ENCODE measurements around the gene MPZ. TPM values are rescaled to one million over a fixed set of nuclear protein-coding genes. Genes with fewer than 3 reads are reported as not detected.
A peak's percentile ranks its signal among the peaks of the same experiment; 100 is the strongest.

The MPZ gene
- total RNA-seq, 8 experiments from 2014 or later: 1.0 to 8.7 (median 2.2) TPM

DNA sequence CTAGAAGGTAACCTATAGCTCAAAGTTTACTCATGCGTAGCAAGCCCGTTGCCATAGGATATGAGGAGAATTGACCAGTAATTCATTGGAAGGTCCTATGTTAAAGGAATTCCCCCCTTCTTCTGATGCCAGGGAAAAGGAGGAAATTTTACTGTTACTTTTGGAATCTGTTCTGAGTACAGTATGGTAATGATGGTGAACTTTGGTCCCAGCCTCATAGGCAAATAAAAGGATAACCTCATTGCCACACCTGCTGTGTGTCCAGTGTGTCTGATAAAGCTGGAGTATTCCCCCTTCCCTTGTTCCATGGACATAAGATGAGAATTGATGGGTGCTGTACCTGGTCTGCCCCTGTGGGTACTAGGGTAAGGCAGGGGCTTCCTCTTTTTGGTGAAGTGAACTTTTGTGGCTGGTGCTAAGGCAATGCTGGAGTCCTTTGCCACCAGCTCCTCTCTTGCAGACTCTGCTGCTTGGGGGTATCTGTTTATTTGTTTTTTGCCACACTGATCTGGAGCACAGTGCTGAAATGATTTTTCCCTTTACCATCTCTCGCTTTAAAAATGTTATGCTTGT, 22.2 kb downstream of the MPZ start:
- Histone ChIP-seq H3K27ac (no peak overlapping the region), H3K4me3 (no peak overlapping the region), H3K4me1 (replicated peaks in 1 of 2) (no peaks in the 10 kb centered on the region)
- in situ Hi-C loops (cut with MboI; ENCODE audit: low pct_unique_long_range_greater_than_20kb in 2 of 9, low sequenced_read_pairs in 9 of 9, unreplicated experiment in 9 of 9): loop anchor here in 1 of 9 experiments (10.0 kb wide), 1 partner anchor 53 kb away; the partner anchor contains the start of gene NR1I3
- no peak for ATAC-seq (replicated peaks in 6 of 8)
- whole genome bisulfite sequencing, 10 experiments: 20 to 90% (median 75%) methylated on average over 1 to 3 of the region's 3 CpGs; no CpG with 5 or more reads in 1 of the 10 experiments

DNA sequence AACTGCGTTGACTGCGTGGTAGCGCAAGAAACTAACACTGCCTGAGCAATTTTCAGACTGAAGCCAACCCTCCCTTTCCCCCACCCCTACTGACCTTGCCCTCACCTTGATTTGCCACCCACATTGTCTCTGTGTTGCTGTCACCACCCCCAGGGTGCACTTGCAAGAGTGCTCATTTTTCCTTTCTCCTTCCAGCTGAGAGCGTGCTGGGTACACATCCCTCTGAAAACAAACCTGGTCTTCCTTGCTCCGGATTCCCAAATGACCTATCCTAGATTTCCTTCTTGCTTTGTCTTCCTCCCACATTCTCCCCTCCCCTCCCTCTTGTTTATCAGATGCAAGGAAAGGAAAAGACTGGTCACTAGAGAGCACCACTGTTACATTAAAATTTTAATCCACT, 24.2 kb downstream of the MPZ start:
- Histone ChIP-seq H3K4me3 (no peak overlapping the region), H3K27ac (no peak overlapping the region), H3K4me1 (replicated peaks in 1 of 2) (no peaks in the 10 kb centered on the region)
- in situ Hi-C loops (cut with MboI; ENCODE audit: low pct_unique_long_range_greater_than_20kb in 2 of 9, low sequenced_read_pairs in 9 of 9, unreplicated experiment in 9 of 9): loop anchor here in 1 of 9 experiments (10.0 kb wide), 1 partner anchor 51 kb away; the partner anchor contains the start of gene NR1I3
- ATAC-seq (replicated peaks in 6 of 8): no peak
- whole genome bisulfite sequencing, 10 experiments: 0 to 71% (median 56%) methylated on average over 1 to 5 of the region's 5 CpGs; no CpG with 5 or more reads in 3 of the 10 experiments

DNA sequence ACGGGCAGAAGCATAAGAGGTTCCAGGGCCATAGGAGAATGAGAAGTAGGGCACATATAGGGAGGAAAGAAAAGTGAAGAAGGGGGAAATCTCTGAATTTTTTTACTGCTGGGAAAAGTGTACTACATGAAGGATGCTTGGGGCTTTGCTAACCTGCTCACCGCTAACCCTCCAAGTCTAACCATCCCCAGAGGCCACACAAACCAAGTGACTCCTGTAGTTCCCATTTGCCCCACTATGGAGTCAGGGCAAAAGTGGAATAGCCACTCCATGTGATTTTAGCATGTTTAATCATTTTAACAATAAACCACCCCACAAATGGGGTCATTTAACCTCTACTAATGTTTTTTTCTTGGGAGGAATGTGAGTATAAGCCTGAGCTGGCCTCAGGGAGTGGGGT, 24.7 kb downstream of the MPZ start:
- Histone ChIP-seq H3K27ac (no peak overlapping the region), H3K4me3 (no peak overlapping the region), H3K4me1 (replicated peaks in 1 of 2) (no peaks in the 10 kb centered on the region)
- in situ Hi-C loops (cut with MboI; ENCODE audit: low pct_unique_long_range_greater_than_20kb in 2 of 9, low sequenced_read_pairs in 9 of 9, unreplicated experiment in 9 of 9): loop anchor here in 1 of 9 experiments (10.0 kb wide), 1 partner anchor 50 kb away; the partner anchor contains the start of gene NR1I3
- WGBS, 10 experiments: 67 to 100% (median 88%) methylated on average over 1 to 2 of the region's 2 CpGs; no CpG with 5 or more reads in 3 of the 10 experiments
- ATAC-seq (replicated peaks in 6 of 8): no peak

DNA sequence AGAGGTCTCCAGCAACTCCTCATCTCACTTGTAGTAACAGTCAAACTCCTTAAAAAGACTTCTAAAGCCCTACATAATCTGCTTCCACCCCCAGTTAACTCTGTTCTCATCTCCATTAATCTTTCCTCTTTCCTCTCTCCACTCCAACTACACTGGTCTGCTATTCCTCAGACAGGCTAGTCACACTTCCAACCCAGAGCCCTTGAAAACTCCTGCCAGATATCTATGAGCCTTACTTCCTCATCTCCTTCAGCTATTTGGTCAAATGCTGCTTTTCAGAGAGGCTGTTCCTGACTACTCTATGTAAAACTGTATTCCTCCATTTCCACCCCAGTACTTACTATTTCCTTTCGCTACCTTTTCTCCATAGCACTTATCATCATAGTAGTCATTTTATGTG, 26.8 kb downstream of the MPZ start:
- 36 to 93% (median 83%) methylated on average over 1 of the region's 1 CpG; no CpG with 5 or more reads in 1 of the 10 experiments for WGBS, 10 experiments
- Histone ChIP-seq H3K4me1 (replicated peaks in 1 of 2) (no peaks in the 10 kb centered on the region), H3K4me3 (no peak overlapping the region), H3K27ac (no peak overlapping the region)
- ATAC-seq (replicated peaks in 6 of 8): no peak
- in situ Hi-C loops (cut with MboI; ENCODE audit: low pct_unique_long_range_greater_than_20kb in 2 of 9, low sequenced_read_pairs in 9 of 9, unreplicated experiment in 9 of 9): loop anchor here in 1 of 9 experiments (10.0 kb wide), 1 partner anchor 48 kb away; the partner anchor contains the start of gene NR1I3

DNA sequence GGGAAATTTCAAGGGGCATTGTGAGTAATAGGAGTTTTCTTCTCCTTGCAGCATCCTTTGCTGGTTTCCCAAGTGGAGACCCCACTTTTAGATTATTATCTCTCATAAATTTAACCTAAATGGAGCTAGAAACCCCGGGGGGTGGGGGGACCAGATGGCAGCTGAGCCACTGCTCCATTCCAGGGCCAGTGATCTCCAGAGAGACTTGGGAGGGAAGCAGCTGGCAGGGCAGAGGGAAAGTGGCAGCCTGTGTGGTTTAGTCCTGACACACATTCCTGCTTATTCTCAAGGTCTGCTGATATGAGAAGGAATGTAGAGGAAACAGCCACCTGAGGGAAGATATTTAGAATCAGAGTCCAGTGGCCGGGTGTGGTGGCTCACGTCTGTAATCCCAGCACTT, 34.9 kb downstream of the MPZ start:
- H3K4me1 ChIP-seq (replicated peaks in 1 of 2): no peaks in the 10 kb centered on the region
- H3K27ac ChIP-seq: no peak overlapping the region
- ATAC-seq (replicated peaks in 6 of 8): no peak
- in situ Hi-C loops (cut with MboI; ENCODE audit: low pct_unique_long_range_greater_than_20kb in 2 of 9, low sequenced_read_pairs in 9 of 9, unreplicated experiment in 9 of 9): no loop called here
- no peak overlapping the region for H3K4me3 ChIP-seq
- WGBS, 10 experiments: 40 to 64% (median 56%) methylated on average over 1 to 2 of the region's 3 CpGs; no CpG with 5 or more reads in 7 of the 10 experiments

DNA sequence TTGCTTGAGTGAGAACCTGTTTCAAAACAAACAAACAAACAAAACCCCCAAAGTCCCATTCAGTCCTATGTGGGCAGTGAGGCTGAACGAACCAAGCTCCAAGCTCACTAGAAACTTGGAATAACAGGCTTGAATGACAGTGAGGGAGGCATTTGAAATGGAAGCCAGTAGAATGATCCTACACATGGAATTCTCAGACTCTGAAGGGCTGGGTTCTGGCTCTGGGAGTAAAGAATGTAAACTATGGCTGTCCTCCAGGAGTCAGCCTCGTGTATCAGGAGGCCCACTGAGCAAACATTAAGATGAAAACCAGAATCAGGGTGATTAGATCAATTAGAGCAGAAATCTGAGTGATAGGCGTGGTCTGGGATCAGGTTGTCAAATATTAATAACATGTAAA, 36.4 kb downstream of the MPZ start:
- peak in 1 of 8 experiments; percentile 60 for ATAC-seq (replicated peaks in 6 of 8)
- no peak overlapping the region for H3K27ac ChIP-seq
- in situ Hi-C loops (cut with MboI; ENCODE audit: low pct_unique_long_range_greater_than_20kb in 2 of 9, low sequenced_read_pairs in 9 of 9, unreplicated experiment in 9 of 9): no loop called here
- H3K4me3 ChIP-seq: no peak overlapping the region
- H3K4me1 ChIP-seq (replicated peaks in 1 of 2): no peaks in the 10 kb centered on the region
- 0 to 57% (median 44%) methylated on average over 1 to 3 of the region's 3 CpGs; no CpG with 5 or more reads in 3 of the 10 experiments for WGBS, 10 experiments

DNA sequence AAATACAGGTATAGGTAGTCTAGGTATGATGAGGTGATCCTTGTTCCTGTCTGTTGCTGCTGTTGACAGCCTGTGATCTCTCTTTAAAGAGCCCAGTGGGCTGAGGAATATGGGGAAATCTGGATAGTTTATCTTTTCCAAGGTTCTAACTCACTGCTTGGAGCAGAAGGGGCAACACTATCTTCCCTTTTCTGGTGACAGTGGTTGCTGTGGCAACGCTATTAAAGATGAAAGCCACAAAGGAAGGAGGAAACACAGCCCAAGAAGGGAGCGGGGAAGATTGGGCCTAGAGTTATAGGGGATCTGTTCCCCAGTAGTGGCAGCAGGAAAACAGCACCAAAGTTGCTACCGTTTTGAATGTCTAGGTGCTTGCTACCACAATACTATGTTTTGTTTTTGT, 42.4 kb downstream of the MPZ start:
- no peak for ATAC-seq (replicated peaks in 6 of 8)
- in situ Hi-C loops (cut with MboI; ENCODE audit: low pct_unique_long_range_greater_than_20kb in 2 of 9, low sequenced_read_pairs in 9 of 9, unreplicated experiment in 9 of 9): no loop called here
- no peak overlapping the region for H3K4me3 ChIP-seq

DNA sequence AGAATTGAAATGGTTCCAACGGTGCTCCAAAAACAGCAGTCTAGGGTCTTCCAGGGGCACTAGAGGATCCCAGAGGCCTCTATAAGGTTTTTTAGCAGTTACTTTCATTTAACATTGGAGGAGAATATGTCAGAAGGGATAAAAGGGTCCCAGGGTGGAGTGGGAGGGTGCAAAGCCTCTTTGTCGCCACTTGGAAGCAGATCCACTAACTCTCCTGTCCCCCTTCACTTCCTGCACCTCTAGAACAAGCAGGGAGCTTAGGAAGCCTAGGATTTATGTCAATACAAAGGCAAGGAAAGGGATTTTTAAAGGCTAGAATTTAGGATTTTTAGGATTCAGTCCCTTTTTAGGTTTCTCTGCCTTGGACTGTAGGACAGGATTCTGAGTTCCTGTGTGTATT, 42.9 kb downstream of the MPZ start:
- in situ Hi-C loops (cut with MboI; ENCODE audit: low pct_unique_long_range_greater_than_20kb in 2 of 9, low sequenced_read_pairs in 9 of 9, unreplicated experiment in 9 of 9): no loop called here
- H3K27ac ChIP-seq: no peak overlapping the region
- WGBS, 10 experiments: 29 to 89% (median 67%) methylated on average over 1 to 2 of the region's 2 CpGs; no CpG with 5 or more reads in 4 of the 10 experiments
- peaks cover 0 to 7% of the 10 kb centered on the region in 2 donors for H3K4me1 ChIP-seq (replicated peaks in 1 of 2)
- no peak overlapping the region for H3K4me3 ChIP-seq
- ATAC-seq (replicated peaks in 6 of 8): no peak

More for the DNA sequence above, 42.4 kb downstream of the MPZ start:
- WGBS, 10 experiments: 14 to 100% (median 67%) methylated on average over 1 to 3 of the region's 3 CpGs; no CpG with 5 or more reads in 5 of the 10 experiments
- Histone ChIP-seq H3K27ac (no peak overlapping the region), H3K4me1 (replicated peaks in 1 of 2) (peaks cover 0 to 7% of the 10 kb centered on the region in 2 donors)

DNA sequence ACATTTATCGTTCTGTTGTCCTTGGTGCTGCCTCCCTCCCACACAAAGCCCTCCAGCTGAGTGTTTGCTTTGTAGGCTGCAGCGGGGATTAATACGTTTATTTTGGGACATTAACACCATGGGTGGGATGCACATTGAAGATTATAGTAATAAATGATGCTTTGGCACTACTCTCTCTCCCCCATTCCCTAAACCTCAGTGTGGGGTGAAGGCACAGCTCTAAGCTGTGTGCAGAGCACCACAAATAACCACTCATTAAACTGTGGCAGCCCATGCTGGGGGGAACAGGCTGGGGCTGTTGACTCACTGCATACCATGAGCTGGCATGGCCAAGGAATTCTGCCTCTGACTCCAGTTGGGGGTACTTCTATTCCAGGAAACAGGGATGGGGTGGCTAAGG, 43.6 kb downstream of the MPZ start:
- Histone ChIP-seq H3K4me3 (no peak overlapping the region), H3K4me1 (replicated peaks in 1 of 2) (peaks cover 2 to 10% of the 10 kb centered on the region in 2 donors), H3K27ac (no peak overlapping the region)
- 40 to 80% (median 64%) methylated on average over 1 to 3 of the region's 3 CpGs; no CpG with 5 or more reads in 5 of the 10 experiments for WGBS, 10 experiments
- in situ Hi-C loops (cut with MboI; ENCODE audit: low pct_unique_long_range_greater_than_20kb in 2 of 9, low sequenced_read_pairs in 9 of 9, unreplicated experiment in 9 of 9): no loop called here
- peak in 1 of 8 experiments; percentile 25 for ATAC-seq (replicated peaks in 6 of 8)

DNA sequence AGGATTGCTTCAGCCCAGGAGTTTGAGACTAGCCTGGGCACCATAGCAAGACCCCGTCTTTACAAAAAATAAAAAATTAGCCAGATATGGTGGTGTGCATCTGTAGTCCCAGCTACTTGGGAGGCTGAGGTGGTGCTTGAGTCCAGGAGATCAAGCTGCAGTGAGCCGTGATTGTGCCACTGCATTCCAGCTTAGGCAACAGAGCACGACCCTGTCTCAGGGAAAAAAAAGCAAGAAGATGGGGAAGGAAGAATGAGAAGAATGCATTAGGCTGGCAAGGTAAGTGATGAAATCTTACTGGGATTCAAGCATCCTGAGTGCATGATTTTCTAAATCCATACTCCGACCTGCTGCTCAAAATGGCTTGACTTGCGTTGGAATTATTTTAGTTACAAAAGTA, 44.5 kb downstream of the MPZ start:
- no peak for ATAC-seq (replicated peaks in 6 of 8)
- Histone ChIP-seq H3K4me1 (replicated peaks in 1 of 2) (peaks cover 2 to 12% of the 10 kb centered on the region in 2 donors), H3K27ac (no peak overlapping the region), H3K4me3 (no peak overlapping the region)
- in situ Hi-C loops (cut with MboI; ENCODE audit: low pct_unique_long_range_greater_than_20kb in 2 of 9, low sequenced_read_pairs in 9 of 9, unreplicated experiment in 9 of 9): no loop called here
- WGBS, 10 experiments: 17 to 100% (median 82%) methylated on average over 1 to 5 of the region's 5 CpGs; no CpG with 5 or more reads in 1 of the 10 experiments

DNA sequence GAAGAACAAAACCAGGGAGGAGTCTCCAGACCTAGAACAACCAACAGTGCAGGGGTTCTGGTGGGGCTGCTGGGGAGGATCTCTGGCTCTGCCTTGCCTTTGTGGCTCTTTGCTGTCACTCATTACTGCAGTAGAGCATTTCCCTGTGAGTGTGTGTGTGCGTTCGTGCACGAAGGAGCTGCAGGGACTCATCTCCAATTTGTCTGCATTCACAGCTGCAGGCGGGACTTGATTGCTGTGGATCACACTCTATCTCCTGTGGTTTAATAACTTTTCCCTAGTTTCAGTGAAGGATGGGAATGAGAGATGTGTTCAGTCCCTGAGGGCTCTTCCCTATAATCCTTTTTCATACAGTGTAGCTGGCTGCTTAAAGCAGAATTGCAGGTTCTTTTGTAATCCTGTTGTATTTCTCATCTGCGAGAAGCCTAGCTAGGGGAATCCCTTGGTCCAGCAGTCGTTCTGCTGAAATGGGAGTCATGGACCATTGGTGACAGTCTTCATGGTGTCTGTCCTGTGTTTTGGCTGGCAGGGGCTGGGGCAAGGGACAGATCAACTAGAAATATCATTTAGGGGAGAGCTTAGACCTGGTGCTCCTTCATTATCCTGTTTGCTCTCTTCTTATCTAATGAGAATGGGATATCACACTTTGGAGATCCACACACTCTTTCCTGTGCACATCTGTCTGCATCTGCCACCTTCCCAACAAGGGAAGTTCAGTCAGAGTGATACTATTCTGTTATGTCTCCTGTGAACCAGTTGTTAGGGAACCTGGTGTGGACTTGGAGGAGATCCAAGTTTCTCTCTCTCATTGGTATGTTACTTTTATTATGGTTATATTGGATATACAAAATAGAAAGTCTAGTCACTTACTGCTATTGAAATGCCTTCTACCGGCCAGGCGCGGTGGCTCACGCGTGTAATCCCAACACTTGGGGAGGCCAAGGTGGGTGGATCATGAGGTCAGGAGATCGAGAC, 48.2 kb downstream of the MPZ start:
- WGBS, 10 experiments: 0 to 80% (median 52%) methylated on average over 1 to 9 of the region's 12 CpGs; no CpG with 5 or more reads in 3 of the 10 experiments
- Histone ChIP-seq H3K4me3 (no peak overlapping the region), H3K4me1 (replicated peaks in 1 of 2) (peaks cover 2 to 5% of the 10 kb centered on the region in 2 donors), H3K27ac (no peak overlapping the region)
- in situ Hi-C loops (cut with MboI; ENCODE audit: low pct_unique_long_range_greater_than_20kb in 2 of 9, low sequenced_read_pairs in 9 of 9, unreplicated experiment in 9 of 9): no loop called here
- ATAC-seq (replicated peaks in 6 of 8): peak in 2 of 8 experiments; percentile 39 to 53

DNA sequence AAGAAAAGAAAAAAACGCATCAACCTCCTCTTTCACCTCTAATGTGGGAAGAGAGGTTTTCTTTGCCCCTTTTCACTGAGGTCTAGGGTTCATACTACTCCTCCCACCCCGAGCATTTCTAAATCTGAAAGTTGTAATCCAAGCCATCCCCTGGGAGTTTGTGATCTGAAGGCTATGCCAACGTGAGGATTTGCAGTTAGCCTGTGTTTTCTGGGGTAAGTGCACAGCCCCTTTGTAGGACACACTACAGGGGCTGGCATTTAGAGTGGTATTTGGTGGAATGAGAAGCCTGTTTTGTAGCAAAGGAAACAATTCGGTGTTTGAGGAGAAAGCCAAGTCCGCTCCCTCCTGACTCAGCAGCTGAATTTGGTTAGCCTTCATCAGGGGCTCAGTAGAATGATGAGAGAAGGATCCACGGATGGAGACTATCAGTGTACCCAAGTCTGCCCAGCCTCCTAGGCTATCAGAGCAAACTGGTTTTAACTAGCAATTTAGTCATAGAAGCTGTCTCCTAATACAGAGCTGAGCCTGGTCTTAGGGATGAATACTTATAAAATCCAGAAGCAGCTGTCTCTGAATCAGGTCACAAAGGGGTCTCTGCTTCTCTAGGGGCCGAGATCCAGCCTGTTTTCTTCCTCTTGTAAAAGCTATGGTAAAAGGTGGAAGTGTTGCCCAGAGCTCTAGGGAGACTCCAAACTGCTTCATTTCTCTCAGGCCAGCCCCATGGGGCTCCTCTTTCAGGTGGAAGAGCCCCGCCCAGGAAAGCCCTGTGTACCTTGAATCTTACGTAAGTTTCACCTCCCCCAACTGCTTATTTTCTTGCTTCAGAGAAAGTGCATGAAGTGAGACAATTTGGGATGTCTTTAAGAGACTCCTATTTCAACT, 49.1 kb downstream of the MPZ start:
- H3K4me3 ChIP-seq: no peak overlapping the region
- H3K4me1 ChIP-seq (replicated peaks in 1 of 2): peaks cover 2 to 5% of the 10 kb centered on the region in 2 donors
- no peak for ATAC-seq (replicated peaks in 6 of 8)
- no peak overlapping the region for H3K27ac ChIP-seq
- 0 to 67% (median 28%) methylated on average over 1 to 9 of the region's 9 CpGs; no CpG with 5 or more reads in 1 of the 10 experiments for WGBS, 10 experiments
- in situ Hi-C loops (cut with MboI; ENCODE audit: low pct_unique_long_range_greater_than_20kb in 2 of 9, low sequenced_read_pairs in 9 of 9, unreplicated experiment in 9 of 9): no loop called here
